GM19025 (cell line): ENCODE data around the gene MAB21L4.

ENCODE experiments used
- ATAC-seq: cut with Tn5 transposase; IDR thresholded peaks from one replicate; pipeline ENCODE4 v1.9.1; 2021; ENCODE audit warnings: mild to moderate bottlenecking, low read depth, moderate library complexity; ENCODE audit not compliant: unreplicated experiment

The MAB21L4 gene

DNA sequence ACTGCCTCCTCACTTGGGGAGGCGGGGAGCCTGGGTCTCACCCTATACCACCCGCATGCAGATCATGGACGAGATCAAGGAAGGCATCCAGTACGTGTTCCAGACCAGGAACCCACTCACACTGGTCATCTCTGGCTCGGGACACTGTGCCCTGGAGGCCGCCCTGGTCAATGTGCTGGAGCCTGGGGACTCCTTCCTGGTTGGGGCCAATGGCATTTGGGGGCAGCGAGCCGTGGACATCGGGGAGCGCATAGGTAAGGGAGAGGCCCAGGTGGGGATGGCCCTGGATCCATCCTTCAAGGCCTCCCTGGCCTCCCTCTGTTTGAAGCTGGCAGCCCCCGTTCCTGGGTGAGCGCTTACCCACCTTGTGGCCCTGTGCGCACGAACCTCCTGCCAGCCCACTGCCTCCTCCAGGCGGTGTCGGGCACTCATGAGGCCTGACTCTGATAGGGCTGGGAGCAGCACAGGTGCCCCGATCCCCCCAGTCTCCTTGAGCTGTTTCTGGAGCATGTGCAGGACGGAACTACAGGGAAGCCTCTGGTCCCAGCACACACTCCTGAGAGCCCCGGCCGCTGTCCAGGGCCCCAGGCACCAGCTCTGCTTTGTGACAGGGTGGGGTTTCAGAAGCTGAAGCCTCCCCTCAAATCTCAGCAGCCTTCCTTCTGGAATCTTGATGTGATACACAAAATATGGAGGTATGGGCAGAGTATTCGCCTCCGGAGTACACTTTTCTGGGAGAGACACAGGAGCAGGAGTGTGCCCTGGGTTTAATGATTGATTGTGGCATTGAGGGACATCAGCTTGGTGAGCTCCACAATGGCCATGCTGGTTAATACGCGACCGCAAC is 26.6 kb downstream of the MAB21L4 start:
- no peak for ATAC-seq

DNA sequence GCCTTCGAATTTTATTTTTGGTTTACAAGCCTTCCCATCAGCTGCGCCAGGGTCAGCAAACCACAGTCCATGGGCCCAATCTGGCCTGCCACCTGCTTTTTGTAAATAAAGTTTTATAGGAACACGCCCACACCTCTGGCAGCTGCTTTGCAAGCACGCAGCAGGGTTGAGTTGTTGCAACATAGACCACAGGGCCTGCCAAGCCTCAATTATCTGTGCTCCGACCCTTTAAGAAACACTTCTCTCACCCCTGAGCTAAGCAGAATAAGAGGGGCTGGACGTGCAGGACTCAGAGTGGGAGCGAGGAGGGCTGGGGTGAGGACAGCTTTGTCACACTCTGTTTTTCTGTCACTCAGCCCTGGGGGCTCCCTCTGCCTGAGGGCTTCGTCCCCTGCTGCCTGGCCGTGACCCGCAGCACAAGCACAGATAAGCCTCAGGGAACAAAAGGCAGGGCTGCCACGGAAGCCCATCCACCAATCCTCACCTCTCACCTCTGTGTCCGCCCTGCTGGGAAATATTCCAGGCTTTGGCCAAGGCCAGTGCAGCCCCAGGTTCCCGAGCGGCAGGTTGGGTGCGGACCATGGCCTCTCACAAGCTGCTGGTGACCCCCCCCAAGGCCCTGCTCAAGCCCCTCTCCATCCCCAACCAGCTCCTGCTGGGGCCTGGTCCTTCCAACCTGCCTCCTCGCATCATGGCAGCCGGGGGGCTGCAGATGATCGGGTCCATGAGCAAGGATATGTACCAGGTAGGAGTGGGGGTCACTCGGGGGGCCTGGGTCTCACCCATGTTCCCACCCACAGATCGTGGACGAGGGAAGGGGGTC is 27.5 kb downstream of the MAB21L4 start, which contains the start of gene AGXT:
TSS of gene AGXT (plus strand) at position 539 of the 823 bp plus-strand sequence. CDS start at position 581, 42 bp downstream.
- ATAC-seq = no peak

DNA sequence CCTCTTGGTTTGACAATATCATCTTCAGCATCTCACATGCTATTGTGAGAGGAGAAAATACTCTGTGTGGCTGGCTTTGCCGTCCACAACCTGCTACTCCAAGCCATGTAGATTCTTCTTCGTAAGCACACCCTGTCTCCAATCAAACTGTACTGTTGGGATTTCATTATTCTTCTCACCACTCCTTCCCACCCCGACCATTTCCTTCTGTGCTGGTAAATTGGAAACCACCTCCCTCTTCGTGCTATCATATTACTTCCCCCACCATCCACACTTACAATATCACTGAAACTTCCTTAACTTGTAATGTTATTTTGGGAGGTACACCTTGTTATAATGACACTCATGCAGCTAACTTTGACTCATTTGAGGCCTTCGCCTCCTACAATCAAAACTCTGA is 30.6 kb downstream of the MAB21L4 start:
- ATAC-seq = no peak

DNA sequence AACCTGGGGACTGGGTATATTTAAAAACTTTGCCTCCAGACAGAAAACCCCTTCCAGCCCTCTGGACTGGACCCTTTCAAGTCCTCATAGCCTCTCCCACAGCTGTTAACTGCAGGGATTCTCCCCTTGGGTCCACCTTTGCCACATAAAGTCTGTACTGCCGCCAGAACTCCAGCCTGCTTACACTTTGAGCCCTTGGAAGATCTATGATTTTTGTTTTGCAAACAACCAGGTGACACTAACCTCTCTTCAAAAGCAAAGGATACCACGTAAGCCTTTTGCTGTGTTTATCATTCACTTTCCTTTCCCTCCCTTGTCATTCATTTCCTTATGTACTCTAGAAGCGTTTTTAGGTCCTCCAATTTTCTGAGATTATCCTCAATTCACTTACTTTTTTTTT is 31.5 kb downstream of the MAB21L4 start:
- ATAC-seq = no peak

DNA sequence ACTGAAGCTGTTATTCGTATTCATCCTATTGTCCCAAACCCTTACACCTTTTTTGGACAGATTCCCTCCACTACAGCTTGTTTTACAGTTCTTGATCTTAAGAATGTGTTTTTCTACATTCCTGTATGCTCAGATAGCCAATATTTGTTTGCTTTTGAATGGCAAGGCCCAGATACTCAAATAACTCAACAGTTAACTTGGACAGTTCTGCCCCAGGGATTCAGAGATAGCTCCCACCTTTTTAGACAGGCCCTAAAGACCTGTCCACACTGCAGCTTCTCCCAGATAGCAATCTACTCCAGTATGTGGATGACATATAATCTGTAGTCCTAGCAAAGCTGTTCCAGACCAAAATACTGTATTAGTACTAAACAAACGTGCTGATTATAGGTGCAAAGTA is 34.4 kb downstream of the MAB21L4 start:
- no peak for ATAC-seq

DNA sequence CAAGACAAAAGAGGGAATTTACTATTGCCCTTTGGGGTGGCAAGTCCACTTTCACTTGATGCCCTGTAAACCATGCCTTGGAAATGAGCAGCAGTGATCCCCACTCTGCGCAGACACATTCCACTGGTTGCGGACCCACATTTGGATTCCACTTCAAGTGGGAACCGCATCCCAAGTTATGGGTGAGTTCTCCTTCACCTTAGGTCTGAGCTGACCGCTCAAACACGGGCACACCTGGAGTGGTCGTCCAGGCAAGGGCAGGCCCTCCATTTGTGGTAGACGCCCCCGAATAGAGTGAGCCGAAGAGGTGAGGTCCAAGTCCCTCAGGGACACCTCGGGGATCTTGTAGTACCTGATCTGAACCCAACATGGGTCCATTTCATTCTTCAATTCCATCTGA is 37.1 kb downstream of the MAB21L4 start:
- ATAC-seq = no peak

DNA sequence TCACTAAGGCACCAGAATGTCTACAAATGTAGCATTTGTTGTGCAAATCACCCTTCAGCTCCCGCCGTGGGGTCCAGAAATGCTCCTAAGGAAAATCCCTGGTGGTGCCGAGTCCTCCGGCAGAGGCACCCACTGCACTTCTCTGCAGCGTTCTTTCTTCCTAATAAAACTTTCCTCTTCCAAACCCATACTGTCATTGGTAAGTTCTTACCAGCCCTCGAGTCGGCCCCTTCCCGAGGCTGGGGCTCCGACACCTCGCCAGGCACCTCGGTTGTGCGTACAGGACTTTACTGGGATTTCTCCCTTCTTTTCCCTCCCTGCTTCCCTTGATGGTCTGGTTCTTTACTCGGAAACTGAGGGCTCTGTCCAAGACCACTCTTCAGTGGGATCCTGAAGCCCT is 37.6 kb downstream of the MAB21L4 start:
- no peak for ATAC-seq

- no peak for ATAC-seq
These were observed 38.6 kb downstream of the MAB21L4 start for GRCh38 chr2:240857039-240858008.

GRCh38 chr2:240856151-240856980 is 39.6 kb downstream of the MAB21L4 start:
- no peak for ATAC-seq

- no peak for ATAC-seq
These were observed 40.3 kb downstream of the MAB21L4 start for GRCh38 chr2:240855670-240856069.

- ATAC-seq = no peak
These were observed 43.2 kb downstream of the MAB21L4 start for GRCh38 chr2:240852671-240853314.

DNA sequence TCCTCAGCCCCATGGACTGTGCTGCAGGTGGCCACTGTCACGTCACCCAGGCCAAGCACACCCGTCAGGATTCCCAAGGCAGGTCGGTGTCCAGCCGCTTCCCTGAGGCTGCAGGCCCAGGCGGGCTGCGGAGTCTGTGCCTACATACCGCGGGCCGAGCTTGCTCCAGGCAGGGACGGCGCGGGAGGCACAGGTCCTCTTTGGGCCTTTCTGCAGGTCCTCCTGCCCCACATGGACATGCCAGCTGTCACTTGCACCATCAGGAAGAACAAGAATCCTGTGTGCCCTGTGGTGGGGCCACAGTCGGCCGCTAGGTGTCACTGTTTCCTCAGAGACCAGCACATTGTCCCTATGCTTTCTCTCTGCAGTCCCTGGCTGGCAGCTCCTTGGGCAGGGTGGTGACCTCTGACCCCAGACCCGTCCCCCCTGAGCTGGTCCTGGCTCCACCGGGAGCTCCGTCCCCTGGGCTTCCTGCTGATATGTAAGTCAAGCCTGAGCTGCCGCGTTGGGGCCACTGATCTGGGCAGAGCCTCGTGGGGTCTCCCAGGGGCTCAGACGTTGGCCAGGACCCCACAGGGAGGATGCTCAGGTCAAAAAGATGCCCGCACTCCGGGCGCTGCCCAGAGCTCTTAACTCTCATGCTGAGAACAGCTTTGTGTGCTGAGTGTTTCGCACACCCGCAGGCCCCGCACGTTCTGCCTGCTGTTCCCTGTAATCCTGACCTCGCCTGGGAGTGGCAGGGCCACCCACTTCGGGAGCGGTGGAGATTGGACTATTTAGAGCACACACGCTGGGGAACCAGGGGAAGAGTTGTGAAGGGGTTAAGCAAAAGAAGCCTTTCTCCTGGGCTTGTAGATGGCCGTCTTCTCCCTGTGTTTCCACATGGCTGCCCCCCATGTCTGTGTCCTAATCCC is 44.6 kb downstream of the MAB21L4 start:
- no peak for ATAC-seq

DNA sequence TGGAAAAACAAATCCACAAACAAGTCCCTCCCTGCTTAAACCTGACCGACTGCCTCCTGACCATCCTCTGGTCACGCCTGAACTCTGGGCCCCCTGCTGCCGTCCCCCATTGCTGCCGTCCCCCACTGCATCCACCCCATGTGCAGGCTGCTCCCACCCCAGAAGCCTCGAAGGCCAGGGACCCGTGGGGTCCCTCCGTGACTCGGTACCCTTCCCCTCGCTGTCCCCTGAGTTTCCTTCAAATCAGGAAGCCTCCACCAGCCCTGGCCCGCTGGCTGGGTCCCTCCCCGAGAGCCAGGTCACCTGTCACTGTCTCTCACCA is 45.2 kb downstream of the MAB21L4 start:
- ATAC-seq = no peak

DNA sequence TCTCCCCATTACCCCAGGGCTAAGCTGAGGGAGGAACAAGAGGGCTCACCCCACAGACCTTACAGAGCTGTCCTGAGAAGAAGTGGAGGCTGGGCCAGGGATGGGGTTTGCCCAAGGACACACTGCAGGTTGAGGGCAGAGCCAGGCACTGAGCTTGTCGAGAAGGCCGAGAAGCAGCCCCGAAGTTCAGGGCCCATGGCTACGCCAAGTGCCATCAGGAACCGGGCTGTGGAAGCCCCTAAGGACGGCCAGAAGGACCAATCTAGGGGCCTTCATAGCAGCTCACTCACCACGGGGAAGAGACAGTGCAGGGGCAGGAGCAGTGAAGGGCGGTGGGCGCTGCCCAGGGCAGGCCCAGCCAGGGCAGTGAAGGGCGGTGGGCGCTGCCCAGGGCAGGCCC is 45.9 kb downstream of the MAB21L4 start:
- ATAC-seq = no peak

DNA sequence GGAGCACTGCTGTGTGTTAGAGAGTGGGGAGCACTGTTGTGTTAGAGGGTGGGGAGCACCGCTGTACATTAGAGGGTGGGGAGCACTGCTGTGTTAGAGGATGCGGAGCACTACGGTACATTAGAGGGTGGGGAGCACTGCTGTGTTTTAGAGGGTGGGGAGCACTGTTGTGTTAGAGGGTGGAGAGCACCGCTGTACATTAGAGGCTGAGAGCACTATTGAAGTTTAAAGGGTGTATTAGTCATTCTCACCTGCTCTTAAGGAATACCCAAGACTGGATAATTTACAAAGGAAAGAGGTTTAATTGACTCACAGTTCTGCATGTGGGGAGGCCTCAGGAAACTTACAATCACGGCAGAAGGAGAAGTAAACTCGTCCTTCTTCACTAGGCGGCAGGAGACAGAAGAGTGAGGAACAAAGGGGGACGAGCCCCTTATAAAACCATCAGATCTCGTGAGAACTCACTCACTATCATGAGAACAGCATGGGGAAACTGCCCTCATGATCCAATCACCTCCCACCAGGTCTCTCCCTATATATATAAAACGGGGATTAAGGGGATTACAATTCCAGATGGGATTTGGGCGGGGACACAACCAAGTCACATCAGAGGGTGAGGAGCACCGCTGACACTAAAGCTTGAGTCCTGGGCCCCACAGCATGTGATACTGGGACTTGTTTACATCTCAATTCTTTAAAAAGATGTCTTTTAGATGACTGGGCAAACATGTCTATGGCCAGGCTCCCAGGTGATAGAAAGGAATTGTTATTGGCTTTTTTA is 46.9 kb downstream of the MAB21L4 start:
- ATAC-seq = no peak

DNA sequence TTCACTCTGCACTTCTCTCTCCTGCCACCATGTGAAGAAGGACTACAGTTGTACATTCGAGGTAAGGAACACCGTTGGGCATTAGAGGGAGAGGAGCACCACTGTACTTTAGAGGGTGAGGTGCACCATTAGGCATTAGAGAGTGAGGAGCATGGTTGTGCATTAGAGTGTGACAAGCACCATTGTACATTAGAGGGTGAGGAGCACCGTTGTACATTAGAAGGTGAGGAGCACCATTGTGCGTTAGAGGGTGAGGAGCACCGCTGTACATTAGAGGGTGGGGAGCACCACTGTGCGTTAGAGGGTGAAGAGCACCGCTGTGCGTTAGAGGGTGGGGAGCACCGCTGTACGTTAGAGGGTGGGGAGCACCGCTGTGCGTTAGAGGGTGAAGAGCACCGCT is 48.1 kb downstream of the MAB21L4 start:
- no peak for ATAC-seq

DNA sequence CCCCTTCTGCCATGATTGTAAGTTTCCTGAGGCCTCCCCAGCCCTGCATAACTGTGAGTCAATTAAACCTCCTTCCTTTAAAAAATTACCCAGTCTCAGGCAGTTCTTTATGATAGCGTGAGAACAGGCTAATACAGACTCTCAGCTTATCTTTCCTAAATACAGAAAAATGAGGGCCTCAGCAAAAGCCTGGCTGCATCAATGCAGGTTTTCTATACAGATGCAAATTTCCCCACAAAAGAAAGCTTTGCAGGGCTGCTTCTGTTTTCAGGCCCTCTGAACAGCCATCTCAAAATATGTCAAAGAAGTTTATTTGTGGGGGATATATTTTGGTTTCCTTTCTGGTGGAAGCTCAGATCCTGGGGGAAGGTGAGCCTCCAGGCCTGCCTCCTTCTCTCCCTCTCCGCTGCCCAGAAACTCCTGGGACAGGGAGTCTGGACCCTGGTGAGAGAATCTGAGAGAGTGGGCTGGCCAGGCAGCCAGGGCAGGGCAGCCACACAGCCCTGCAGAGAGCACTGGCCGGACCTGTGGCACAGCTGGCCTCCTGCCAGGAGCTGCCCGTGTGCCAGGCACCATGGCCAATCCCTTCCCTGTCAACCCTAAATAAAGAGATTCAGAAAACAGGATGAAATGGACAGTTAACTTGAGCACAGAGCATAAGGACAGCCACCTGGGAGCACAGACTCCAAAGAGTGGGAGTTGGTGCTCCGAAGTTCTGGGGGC is 48.9 kb downstream of the MAB21L4 start:
- no peak for ATAC-seq
